ENCODE measurements around the gene TRPT1. TPM values are rescaled to one million over a fixed set of nuclear protein-coding genes. Genes with fewer than 3 reads are reported as not detected.

TRPT1 gene
- total RNA-seq, 1 donor from 2014 or later = 82.3 TPM

DNA sequence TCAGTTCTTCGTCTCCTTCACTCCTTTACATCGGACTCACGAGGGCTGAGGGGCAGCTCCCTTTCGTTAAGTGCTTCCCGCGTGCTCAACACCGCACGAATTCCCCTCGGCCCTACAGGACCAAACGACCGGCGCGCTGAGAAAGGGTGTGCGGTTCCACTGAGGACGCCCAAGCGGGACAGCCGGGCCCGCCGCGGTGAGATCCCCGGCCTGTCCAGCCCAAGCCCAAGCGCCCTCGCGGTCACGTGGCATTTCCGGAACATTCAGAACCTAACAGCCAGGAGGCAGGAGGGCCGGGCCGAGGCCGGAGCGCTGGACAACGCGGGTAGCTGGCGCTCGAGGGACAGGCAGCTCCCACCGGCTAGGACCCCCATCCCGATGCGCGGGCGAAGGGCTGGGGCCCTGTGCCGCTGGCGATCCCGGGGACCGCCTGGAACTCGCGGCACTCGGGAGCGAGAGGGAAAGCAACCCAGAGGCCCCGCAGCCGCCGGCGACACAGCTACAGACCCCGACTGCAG is 40.8 kb downstream of the TRPT1 start:
- H3K9me3 ChIP-seq (replicated peaks) = no peaks in the 10 kb centered on the region
- H3K4me3 ChIP-seq = peak overlapping the region; percentile 82
- H3K36me3 ChIP-seq = peaks cover 10% of the 10 kb centered on the region
- H3K27ac ChIP-seq (replicated peaks) = peak overlapping the region; percentile 98
- H3K27me3 ChIP-seq (ENCODE audit: low read depth) = no peaks in the 10 kb centered on the region
- TF ChIP-seq, protein P1, sequence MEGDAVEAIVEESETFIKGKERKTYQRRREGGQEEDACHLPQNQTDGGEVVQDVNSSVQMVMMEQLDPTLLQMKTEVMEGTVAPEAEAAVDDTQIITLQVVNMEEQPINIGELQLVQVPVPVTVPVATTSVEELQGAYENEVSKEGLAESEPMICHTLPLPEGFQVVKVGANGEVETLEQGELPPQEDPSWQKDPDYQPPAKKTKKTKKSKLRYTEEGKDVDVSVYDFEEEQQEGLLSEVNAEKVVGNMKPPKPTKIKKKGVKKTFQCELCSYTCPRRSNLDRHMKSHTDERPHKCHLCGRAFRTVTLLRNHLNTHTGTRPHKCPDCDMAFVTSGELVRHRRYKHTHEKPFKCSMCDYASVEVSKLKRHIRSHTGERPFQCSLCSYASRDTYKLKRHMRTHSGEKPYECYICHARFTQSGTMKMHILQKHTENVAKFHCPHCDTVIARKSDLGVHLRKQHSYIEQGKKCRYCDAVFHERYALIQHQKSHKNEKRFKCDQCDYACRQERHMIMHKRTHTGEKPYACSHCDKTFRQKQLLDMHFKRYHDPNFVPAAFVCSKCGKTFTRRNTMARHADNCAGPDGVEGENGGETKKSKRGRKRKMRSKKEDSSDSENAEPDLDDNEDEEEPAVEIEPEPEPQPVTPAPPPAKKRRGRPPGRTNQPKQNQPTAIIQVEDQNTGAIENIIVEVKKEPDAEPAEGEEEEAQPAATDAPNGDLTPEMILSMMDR (IDR thresholded peaks at IDR 0.05; ENCODE audit: borderline replicate concordance) = peak; percentile 69
- intact Hi-C loops (cut with micrococcal nuclease) = no loop called here
- peak; percentile 88 for DNase-seq
- peaks cover 52% of the 10 kb centered on the region for H3K4me1 ChIP-seq

DNA sequence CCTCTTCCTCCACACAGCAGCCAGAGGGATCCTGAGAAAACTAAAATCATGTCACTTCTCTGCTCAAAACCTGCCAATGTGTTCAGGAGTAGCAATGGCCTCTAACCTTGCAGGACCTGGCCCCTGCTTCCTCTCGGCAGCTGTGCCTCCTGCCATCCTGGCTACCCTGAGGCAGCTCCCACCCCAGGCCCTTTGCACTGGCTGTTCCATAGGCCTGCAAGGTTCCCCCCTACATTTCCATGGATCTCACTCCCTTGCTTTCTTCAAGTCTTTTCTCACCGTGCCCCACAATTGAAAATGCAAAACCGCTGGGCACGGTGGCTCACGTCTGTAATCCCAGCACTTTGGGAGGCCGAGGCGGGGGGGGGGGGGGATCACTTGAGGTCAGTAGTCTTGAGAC is 42.1 kb downstream of the TRPT1 start:
- DNase-seq = no peak
- peaks cover 56% of the 10 kb centered on the region for H3K4me1 ChIP-seq
- intact Hi-C loops (cut with micrococcal nuclease) = no loop called here
- no peaks in the 10 kb centered on the region for H3K27me3 ChIP-seq (ENCODE audit: low read depth)
- peak overlapping the region; percentile 98 for H3K27ac ChIP-seq (replicated peaks)
- peaks cover 5% of the 10 kb centered on the region for H3K36me3 ChIP-seq
- TF ChIP-seq, protein P1 (IDR thresholded peaks at IDR 0.05; ENCODE audit: borderline replicate concordance) = no peak
- H3K4me3 ChIP-seq = no peak overlapping the region
- H3K9me3 ChIP-seq (replicated peaks) = no peaks in the 10 kb centered on the region

DNA sequence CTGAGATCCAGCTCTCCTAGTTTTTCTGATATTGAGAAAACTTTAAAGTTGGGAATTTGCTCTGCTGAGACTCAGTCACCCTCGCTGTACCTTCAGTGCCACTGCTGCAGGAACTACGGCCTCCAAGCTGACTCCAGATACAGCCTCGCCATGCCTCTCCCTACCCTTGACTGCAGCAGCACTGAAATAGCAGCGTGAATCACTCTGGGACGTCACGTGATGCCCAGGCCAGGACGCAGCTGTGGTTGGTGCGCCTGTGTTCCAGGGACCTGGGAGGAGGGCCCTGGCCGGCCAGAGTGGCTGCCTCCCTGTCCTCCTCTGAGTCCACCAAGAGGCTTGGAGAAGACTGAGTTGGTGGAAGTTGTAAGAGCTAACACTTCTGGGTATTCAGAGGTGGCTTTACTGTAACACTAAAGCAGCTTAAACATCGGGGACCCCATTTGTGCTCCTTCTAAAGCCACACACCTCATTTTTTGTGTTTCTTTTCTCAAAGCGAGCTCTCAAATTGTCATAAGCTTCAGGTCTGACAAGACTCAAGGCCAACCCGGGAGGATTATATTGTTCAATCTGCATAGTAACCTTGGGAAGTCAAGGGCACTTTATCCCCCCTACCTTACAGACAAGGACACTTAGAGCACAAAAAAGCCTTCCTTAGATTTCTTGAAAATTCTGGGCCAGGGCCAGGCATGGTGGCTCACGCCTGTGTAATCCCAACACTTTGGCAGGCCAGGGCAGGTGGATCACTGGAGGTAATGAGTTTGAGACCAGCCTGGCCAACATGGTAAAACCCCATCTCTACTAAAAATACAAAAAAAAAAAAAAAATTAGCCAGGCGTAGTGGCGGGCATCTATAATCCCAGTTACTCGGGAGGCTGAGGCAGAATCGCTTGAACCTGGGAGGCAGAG is 44.2 kb downstream of the TRPT1 start:
- Histone ChIP-seq H3K9me3 (replicated peaks) (no peaks in the 10 kb centered on the region), H3K36me3 (no peaks in the 10 kb centered on the region), H3K4me3 (peak overlapping the region; percentile 54), H3K27me3 (ENCODE audit: low read depth) (no peaks in the 10 kb centered on the region), H3K27ac (replicated peaks) (peak overlapping the region; percentile 92), H3K4me1 (peaks cover 56% of the 10 kb centered on the region)
- TF ChIP-seq, protein P1 (IDR thresholded peaks at IDR 0.05; ENCODE audit: borderline replicate concordance) = no peak
- peak; percentile 93 for DNase-seq
- intact Hi-C loops (cut with micrococcal nuclease) = no loop called here

DNA sequence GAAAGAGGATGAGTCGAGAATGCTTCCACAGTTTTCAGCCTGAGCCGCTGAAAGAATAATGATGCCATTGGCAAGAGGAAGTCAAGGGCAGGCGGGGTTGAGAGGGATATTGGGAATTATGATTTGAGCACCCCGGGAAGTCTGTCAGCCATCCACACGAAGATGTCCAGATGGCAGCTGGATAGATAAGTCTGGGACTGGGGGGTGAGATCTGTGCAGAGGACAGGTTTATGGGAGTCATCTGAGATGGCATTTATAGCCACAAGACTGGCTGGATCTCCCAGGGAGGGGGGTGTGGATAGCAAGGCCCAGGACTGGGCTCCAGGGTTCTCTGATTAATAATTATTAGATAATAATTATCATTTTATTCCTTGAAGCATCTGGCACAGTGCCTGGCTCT is 45.1 kb downstream of the TRPT1 start:
- TF ChIP-seq, protein P1 (IDR thresholded peaks at IDR 0.05; ENCODE audit: borderline replicate concordance) = no peak
- DNase-seq = no peak
- Histone ChIP-seq H3K36me3 (no peaks in the 10 kb centered on the region), H3K4me1 (peaks cover 56% of the 10 kb centered on the region), H3K27ac (replicated peaks) (peak overlapping the region; percentile 92), H3K9me3 (replicated peaks) (no peaks in the 10 kb centered on the region), H3K4me3 (peak overlapping the region; percentile 54), H3K27me3 (ENCODE audit: low read depth) (no peaks in the 10 kb centered on the region)
- intact Hi-C loops (cut with micrococcal nuclease) = no loop called here

DNA sequence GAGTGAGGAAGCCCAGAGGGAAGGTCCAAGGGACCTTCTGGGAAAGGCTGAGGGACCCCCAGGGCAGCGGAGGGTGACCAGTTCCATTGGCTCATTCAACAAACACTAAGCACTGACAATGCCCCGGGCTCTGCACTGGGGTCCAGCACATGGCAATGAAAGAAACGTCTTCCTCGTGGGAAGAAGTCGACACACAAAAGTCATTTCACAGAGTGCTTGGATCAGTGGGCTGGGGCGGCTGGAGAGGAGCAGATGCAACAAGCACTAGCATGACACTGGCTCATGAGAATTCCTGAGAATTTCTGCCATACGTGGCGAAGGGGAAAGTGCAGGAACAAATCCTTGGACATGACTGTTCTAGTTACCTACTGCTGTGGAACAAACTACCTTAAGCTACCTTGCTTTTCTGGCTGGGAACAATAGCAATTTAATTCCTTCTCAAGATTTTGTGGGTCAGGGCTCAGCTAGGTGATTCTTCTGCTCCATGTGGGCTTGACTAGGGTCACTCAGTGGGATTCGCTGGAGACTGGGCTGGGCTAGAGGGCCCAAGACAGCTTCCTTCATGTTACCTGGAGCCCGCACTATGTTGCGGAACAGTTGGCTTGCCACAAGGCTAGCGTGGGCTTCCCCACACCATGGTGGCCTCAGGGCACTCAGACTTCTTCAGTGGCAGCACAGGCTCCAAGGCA is 46.9 kb downstream of the TRPT1 start:
- H3K9me3 ChIP-seq (replicated peaks) = peaks cover under 1% of the 10 kb centered on the region
- no peak overlapping the region for H3K4me3 ChIP-seq
- TF ChIP-seq, protein P1 (IDR thresholded peaks at IDR 0.05; ENCODE audit: borderline replicate concordance) = no peak
- peaks cover 43% of the 10 kb centered on the region for H3K4me1 ChIP-seq
- no peak for DNase-seq
- H3K36me3 ChIP-seq = no peaks in the 10 kb centered on the region
- intact Hi-C loops (cut with micrococcal nuclease) = no loop called here
- no peaks in the 10 kb centered on the region for H3K27me3 ChIP-seq (ENCODE audit: low read depth)
- H3K27ac ChIP-seq (replicated peaks) = no peak overlapping the region
